Thyroid gland (tissue), 4 donors: ENCODE measurements around the gene ADARB2. TPM values are rescaled to one million over a fixed set of nuclear protein-coding genes. Genes with fewer than 3 reads are reported as not detected.

Source experiments
- DNase-seq, 2 donors: peaks; one replicate each; pipeline ENCODE4 v3.0.0-alpha.2; 2019
- H3K27ac ChIP-seq, 3 donors: fragments of 200-600 bp; sonication (generic); 1 replicate in 2 of 3; 2 replicates in 1 of 3; pipeline ENCODE4 v1.5.1; 2016 to 2019; ENCODE audit warnings: mild to moderate bottlenecking in 1 of 3, moderate library complexity in 1 of 3
- H3K27me3 ChIP-seq: fragments of 200-600 bp; sonication (generic); one replicate; pipeline ENCODE4 v1.5.1; 2019
- H3K36me3 ChIP-seq, 2 donors: fragments of 200-600 bp; sonication (generic); one replicate each; pipeline ENCODE4 v1.5.1; 2016 to 2019
- H3K4me1 ChIP-seq, 2 donors: fragments of 200-600 bp; sonication (generic); one replicate each; pipeline ENCODE4 v1.5.1; 2017 to 2019
- H3K4me3 ChIP-seq, 3 donors: fragments of 200-600 bp; sonication (generic); replicated peaks in 1 of 3; 1 replicate in 2 of 3; 2 replicates in 1 of 3; pipeline ENCODE4 v1.5.1; 2016; ENCODE audit warnings: mild to moderate bottlenecking in 1 of 3
- H3K9me3 ChIP-seq: fragments of 200-600 bp; sonication (generic); one replicate; pipeline ENCODE4 v1.5.1; 2017
- CTCF ChIP-seq, 6 experiments: fragments of 200-600 bp in 3 of 6; fragments of 450-650 bp in 3 of 6; sonication (generic) in 3 of 6; IDR thresholded peaks; one replicate each; pipeline ENCODE4 v1.5.1; 2016 to 2019; ENCODE audit warnings: antibody characterized with exemption in 6 of 6, mild to moderate bottlenecking in 2 of 6, inconsistent platforms in 1 of 6, moderate library complexity in 1 of 6
- POLR2A ChIP-seq, 2 donors: fragments of 450-650 bp; IDR thresholded peaks; one replicate each; pipeline ENCODE4 v1.6.1; 2017; ENCODE audit warnings: antibody characterized with exemption in 2 of 2, mild to moderate bottlenecking in 2 of 2, moderate library complexity in 1 of 2
- WGBS, 2 donors: methylation state at CpG; one replicate each; pipeline ENCODE4 v1.1.5; 2017; 5-methylcytosine and 5-hydroxymethylcytosine counted together
- intact Hi-C: fragments of 100-400 bp; cut with DNase I; formaldehyde crosslinking; loops from one replicate; pipeline ENCODE4 v1.15.1; 2023
- total RNA-seq, 4 donors: library from RNA; depleted of rRNA; stranded (reverse); fragments of >200 nt; gene quantifications; one replicate each; pipeline ENCODE4 v1.2.3, GENCODE V29; 2016

The ADARB2 gene
- total RNA-seq, 4 donors from 2014 or later, result 0.08 to 0.15 TPM; not detected in 2

GRCh38 chr10:1744524-1744923 is 7.2 kb upstream of the ADARB2 start:
- Histone ChIP-seq H3K4me3 (no peak overlapping the region), H3K36me3 (no peaks in the 10 kb centered on the region), H3K4me1 (no peaks in the 10 kb centered on the region), H3K9me3 (no peaks in the 10 kb centered on the region), H3K27ac (no peak overlapping the region), H3K27me3 (no peaks in the 10 kb centered on the region)
- DNase-seq, result no peak
- TF ChIP-seq POLR2A (IDR thresholded peaks at IDR 0.05) (no peak), CTCF (IDR thresholded peaks at IDR 0.05) (no peak)
- intact Hi-C loops, result no loop called here
- 91 to 94% methylated on average over 12 of the region's 12 CpGs for WGBS, 2 donors

GRCh38 chr10:1743141-1743540 is 5.8 kb upstream of the ADARB2 start:
- 73 to 80% methylated on average over 10 of the region's 10 CpGs for WGBS, 2 donors
- no peak overlapping the region for H3K27ac ChIP-seq
- no peak for TF ChIP-seq POLR2A (IDR thresholded peaks at IDR 0.05)
- TF ChIP-seq CTCF (IDR thresholded peaks at IDR 0.05), result no peak
- no peaks in the 10 kb centered on the region for H3K4me1 ChIP-seq
- no peak overlapping the region for H3K4me3 ChIP-seq
- DNase-seq, result no peak
- intact Hi-C loops, result no loop called here
- H3K27me3 ChIP-seq, result no peaks in the 10 kb centered on the region
- no peaks in the 10 kb centered on the region for H3K9me3 ChIP-seq
- no peaks in the 10 kb centered on the region for H3K36me3 ChIP-seq

- TF ChIP-seq CTCF (IDR thresholded peaks at IDR 0.05) (no peak), POLR2A (IDR thresholded peaks at IDR 0.05) (no peak)
- 40 to 52% methylated on average over 2 of the region's 2 CpGs for WGBS, 2 donors
- intact Hi-C loops, result no loop called here
- Histone ChIP-seq H3K27ac (no peak overlapping the region), H3K4me1 (peaks cover 0 to 8% of the 10 kb centered on the region in 2 donors), H3K4me3 (no peak overlapping the region), H3K9me3 (no peaks in the 10 kb centered on the region), H3K36me3 (no peaks in the 10 kb centered on the region), H3K27me3 (no peaks in the 10 kb centered on the region)
- DNase-seq, result no peak
These were observed 4.1 kb upstream of the ADARB2 start for GRCh38 chr10:1741450-1741849.

- Histone ChIP-seq H3K9me3 (no peaks in the 10 kb centered on the region), H3K36me3 (no peaks in the 10 kb centered on the region), H3K4me3 (no peak overlapping the region), H3K27me3 (no peaks in the 10 kb centered on the region), H3K4me1 (peaks cover 0 to 8% of the 10 kb centered on the region in 2 donors), H3K27ac (no peak overlapping the region)
- WGBS, 2 donors, result 50 to 66% methylated on average over 11 to 13 of the region's 14 CpGs
- no peak for TF ChIP-seq CTCF (IDR thresholded peaks at IDR 0.05)
- no peak for TF ChIP-seq POLR2A (IDR thresholded peaks at IDR 0.05)
- DNase-seq, result no peak
- intact Hi-C loops, result no loop called here
These were observed 2.4 kb upstream of the ADARB2 start for GRCh38 chr10:1739751-1740150.

- intact Hi-C loops, result no loop called here
- TF ChIP-seq CTCF (IDR thresholded peaks at IDR 0.05), result no peak
- TF ChIP-seq POLR2A (IDR thresholded peaks at IDR 0.05), result no peak
- 43 to 50% methylated on average over 5 of the region's 5 CpGs for WGBS, 2 donors
- no peaks in the 10 kb centered on the region for H3K36me3 ChIP-seq
- no peak for DNase-seq
- H3K9me3 ChIP-seq, result no peaks in the 10 kb centered on the region
- H3K4me1 ChIP-seq, result peaks cover 0 to 8% of the 10 kb centered on the region in 2 donors
- H3K27me3 ChIP-seq, result no peaks in the 10 kb centered on the region
- no peak overlapping the region for H3K4me3 ChIP-seq
- H3K27ac ChIP-seq, result no peak overlapping the region
These were observed 1.6 kb upstream of the ADARB2 start for GRCh38 chr10:1738950-1739349.
